ENCODE results near the gene DNAJC9. TPM values are rescaled to one million over a fixed set of nuclear protein-coding genes. Genes with fewer than 3 reads are reported as not detected.

DNAJC9 gene
- total RNA-seq, 1 experiment from 2014 or later: 50.3 TPM

Other genes with a start within 250 kb of the DNAJC9 start
- gene P4HA1, start 150.4 kb downstream of the DNAJC9 start, total RNA-seq (2014; rRNA removed; shearing (Covaris generic)): 56.9 and 58.9 TPM in 2 replicates
- 1.2 TPM in 1 of 2 replicates, not detected in the other for gene NUDT13, start 136.8 kb downstream of the DNAJC9 start, total RNA-seq (2014; rRNA removed; shearing (Covaris generic))
- gene ECD, start 79.2 kb downstream of the DNAJC9 start, total RNA-seq (2014; rRNA removed; shearing (Covaris generic)): 36.0 and 36.6 TPM in 2 replicates
- gene FAM149B1, start 79.1 kb downstream of the DNAJC9 start, total RNA-seq (2014; rRNA removed; shearing (Covaris generic)): 7.4 and 7.6 TPM in 2 replicates
- 71.9 and 77.4 TPM in 2 replicates for gene MRPS16, start 5.4 kb upstream of the DNAJC9 start, total RNA-seq (2014; rRNA removed; shearing (Covaris generic))
- gene CFAP70, start 111.6 kb upstream of the DNAJC9 start, total RNA-seq (2014; rRNA removed; shearing (Covaris generic)): 0.29 TPM in 1 of 2 replicates, not detected in the other
- 113 and 172 TPM in 2 replicates for gene ANXA7, start 166.8 kb upstream of the DNAJC9 start, total RNA-seq (2014; rRNA removed; shearing (Covaris generic))
- gene MSS51, start 186.3 kb upstream of the DNAJC9 start, total RNA-seq (2014; rRNA removed; shearing (Covaris generic)): 0.15 and 0.57 TPM in 2 replicates
- 11.9 and 12.2 TPM in 2 replicates for gene PPP3CB, start 248.8 kb upstream of the DNAJC9 start, total RNA-seq (2014; rRNA removed; shearing (Covaris generic))

Measured in Daoy (cell line).